Suprapubic skin (tissue), 3 donors: ENCODE data around the gene PFDN4.
"Not testable (repeated sequence)": the region's sequence is repeated elsewhere in the genome, so short reads cannot be mapped to it uniquely, and the experiment has no call there.

Source experiments
- CTCF ChIP-seq, 2 donors: fragments of 200-600 bp in 1 of 2; fragments of 450-650 bp in 1 of 2; sonication (generic) in 1 of 2; IDR thresholded peaks; one replicate each; pipeline ENCODE4 v1.5.1; 2016 to 2019; ENCODE audit warnings: antibody characterized with exemption in 2 of 2, mild to moderate bottlenecking in 1 of 2, moderate library complexity in 1 of 2
- EP300 ChIP-seq: sonication (generic); formaldehyde crosslinking; IDR thresholded peaks from one replicate; pipeline ENCODE4 v1.6.1; 2017; ENCODE audit warnings: antibody characterized with exemption

GRCh38 chr20:54248705-54249104 lies 40.8 kb downstream of the PFDN4 start:
- not testable (repeated sequence) for TF ChIP-seq CTCF (IDR thresholded peaks at IDR 0.05); EP300
